Panc1 (cell line): ENCODE measurements around the gene OR10A2.

Experiments
- POLR2AphosphoS5 ChIP-seq: IDR thresholded peaks from 2 replicates; pipeline ENCODE4 v1.6.1; 2012; ENCODE audit warnings: mild to moderate bottlenecking, low read depth, low read length, moderate library complexity
- TCF7L2 ChIP-seq: IDR thresholded peaks from 2 replicates; pipeline ENCODE4 v1.6.1; 2011; ENCODE audit warnings: mild to moderate bottlenecking, low read depth, low read length, inconsistent platforms
- TF ChIP-seq, protein P1 (sequence below): fragments of 450-650 bp; IDR thresholded peaks from 2 replicates; pipeline ENCODE4 v1.5.1; 2017; ENCODE audit warnings: mild to moderate bottlenecking
- TF ChIP-seq, protein P2 (sequence below), 2 experiments: IDR thresholded peaks; 2 replicates each; pipeline ENCODE4 v1.6.1; 2011 to 2012; ENCODE audit warnings: low read depth in 2 of 2, control low read depth in 1 of 2, low read length in 1 of 2, mild to moderate bottlenecking in 1 of 2, moderate library complexity in 1 of 2; ENCODE audit not compliant: insufficient read depth in 1 of 2

DNA sequence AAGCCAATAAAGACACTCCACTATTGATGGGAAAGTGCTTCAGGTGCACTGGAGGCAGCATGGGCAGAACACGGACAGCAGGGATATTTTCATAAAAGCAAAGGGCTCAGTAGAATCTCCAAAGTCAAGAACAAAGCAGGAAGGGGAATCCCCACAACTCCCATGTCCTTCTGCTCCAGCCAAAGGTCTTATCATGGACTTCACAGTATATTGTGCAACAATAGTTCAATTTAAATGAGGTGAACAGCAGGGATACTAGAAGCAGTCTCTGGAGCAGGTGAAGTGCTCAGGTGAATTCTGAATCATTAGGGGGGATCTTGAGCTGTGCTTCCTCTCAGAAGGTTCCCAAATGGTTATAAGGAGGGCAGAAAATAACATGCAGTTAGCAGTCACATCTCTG, 36.1 kb downstream of the OR10A2 start:
- TF ChIP-seq, protein P1, sequence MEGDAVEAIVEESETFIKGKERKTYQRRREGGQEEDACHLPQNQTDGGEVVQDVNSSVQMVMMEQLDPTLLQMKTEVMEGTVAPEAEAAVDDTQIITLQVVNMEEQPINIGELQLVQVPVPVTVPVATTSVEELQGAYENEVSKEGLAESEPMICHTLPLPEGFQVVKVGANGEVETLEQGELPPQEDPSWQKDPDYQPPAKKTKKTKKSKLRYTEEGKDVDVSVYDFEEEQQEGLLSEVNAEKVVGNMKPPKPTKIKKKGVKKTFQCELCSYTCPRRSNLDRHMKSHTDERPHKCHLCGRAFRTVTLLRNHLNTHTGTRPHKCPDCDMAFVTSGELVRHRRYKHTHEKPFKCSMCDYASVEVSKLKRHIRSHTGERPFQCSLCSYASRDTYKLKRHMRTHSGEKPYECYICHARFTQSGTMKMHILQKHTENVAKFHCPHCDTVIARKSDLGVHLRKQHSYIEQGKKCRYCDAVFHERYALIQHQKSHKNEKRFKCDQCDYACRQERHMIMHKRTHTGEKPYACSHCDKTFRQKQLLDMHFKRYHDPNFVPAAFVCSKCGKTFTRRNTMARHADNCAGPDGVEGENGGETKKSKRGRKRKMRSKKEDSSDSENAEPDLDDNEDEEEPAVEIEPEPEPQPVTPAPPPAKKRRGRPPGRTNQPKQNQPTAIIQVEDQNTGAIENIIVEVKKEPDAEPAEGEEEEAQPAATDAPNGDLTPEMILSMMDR: no peak; the same call in 1 of the 2 replicates
- TF ChIP-seq POLR2AphosphoS5: no peak
- TF ChIP-seq, protein P2, sequence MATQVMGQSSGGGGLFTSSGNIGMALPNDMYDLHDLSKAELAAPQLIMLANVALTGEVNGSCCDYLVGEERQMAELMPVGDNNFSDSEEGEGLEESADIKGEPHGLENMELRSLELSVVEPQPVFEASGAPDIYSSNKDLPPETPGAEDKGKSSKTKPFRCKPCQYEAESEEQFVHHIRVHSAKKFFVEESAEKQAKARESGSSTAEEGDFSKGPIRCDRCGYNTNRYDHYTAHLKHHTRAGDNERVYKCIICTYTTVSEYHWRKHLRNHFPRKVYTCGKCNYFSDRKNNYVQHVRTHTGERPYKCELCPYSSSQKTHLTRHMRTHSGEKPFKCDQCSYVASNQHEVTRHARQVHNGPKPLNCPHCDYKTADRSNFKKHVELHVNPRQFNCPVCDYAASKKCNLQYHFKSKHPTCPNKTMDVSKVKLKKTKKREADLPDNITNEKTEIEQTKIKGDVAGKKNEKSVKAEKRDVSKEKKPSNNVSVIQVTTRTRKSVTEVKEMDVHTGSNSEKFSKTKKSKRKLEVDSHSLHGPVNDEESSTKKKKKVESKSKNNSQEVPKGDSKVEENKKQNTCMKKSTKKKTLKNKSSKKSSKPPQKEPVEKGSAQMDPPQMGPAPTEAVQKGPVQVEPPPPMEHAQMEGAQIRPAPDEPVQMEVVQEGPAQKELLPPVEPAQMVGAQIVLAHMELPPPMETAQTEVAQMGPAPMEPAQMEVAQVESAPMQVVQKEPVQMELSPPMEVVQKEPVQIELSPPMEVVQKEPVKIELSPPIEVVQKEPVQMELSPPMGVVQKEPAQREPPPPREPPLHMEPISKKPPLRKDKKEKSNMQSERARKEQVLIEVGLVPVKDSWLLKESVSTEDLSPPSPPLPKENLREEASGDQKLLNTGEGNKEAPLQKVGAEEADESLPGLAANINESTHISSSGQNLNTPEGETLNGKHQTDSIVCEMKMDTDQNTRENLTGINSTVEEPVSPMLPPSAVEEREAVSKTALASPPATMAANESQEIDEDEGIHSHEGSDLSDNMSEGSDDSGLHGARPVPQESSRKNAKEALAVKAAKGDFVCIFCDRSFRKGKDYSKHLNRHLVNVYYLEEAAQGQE (IDR thresholded peaks at IDR 0.05; ENCODE audit: insufficient read depth in 1 of 2, low read depth in 2 of 2, low read length in 1 of 2): no peak
- no peak for TF ChIP-seq TCF7L2
